ENCODE data around the gene ELK4. TPM values are rescaled to one million over a fixed set of nuclear protein-coding genes. Genes with fewer than 3 reads are reported as not detected.

The ELK4 gene
- total RNA-seq, 1 donor from 2014 or later = 71.5 TPM

- Histone ChIP-seq H3K4me3 (no peak overlapping the region), H3K36me3 (no peaks in the 10 kb centered on the region), H3K4me1 (peaks cover 3% of the 10 kb centered on the region), H3K27ac (no peak overlapping the region), H3K27me3 (no peaks in the 10 kb centered on the region), H3K9me3 (no peaks in the 10 kb centered on the region)
- ATAC-seq (no peak), DNase-seq (no peak)
- TF ChIP-seq, protein P1, sequence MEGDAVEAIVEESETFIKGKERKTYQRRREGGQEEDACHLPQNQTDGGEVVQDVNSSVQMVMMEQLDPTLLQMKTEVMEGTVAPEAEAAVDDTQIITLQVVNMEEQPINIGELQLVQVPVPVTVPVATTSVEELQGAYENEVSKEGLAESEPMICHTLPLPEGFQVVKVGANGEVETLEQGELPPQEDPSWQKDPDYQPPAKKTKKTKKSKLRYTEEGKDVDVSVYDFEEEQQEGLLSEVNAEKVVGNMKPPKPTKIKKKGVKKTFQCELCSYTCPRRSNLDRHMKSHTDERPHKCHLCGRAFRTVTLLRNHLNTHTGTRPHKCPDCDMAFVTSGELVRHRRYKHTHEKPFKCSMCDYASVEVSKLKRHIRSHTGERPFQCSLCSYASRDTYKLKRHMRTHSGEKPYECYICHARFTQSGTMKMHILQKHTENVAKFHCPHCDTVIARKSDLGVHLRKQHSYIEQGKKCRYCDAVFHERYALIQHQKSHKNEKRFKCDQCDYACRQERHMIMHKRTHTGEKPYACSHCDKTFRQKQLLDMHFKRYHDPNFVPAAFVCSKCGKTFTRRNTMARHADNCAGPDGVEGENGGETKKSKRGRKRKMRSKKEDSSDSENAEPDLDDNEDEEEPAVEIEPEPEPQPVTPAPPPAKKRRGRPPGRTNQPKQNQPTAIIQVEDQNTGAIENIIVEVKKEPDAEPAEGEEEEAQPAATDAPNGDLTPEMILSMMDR (IDR thresholded peaks at IDR 0.05) = no peak
- intact Hi-C loops (cut with DNase I) = loop anchor here (5.0 to 10.0 kb wide), 2 partner anchors 53 to 130 kb away; no protein-coding TSS in a partner anchor
These were observed 30.4 kb upstream of the ELK4 start for GRCh38 chr1:205662135-205662738.

DNA sequence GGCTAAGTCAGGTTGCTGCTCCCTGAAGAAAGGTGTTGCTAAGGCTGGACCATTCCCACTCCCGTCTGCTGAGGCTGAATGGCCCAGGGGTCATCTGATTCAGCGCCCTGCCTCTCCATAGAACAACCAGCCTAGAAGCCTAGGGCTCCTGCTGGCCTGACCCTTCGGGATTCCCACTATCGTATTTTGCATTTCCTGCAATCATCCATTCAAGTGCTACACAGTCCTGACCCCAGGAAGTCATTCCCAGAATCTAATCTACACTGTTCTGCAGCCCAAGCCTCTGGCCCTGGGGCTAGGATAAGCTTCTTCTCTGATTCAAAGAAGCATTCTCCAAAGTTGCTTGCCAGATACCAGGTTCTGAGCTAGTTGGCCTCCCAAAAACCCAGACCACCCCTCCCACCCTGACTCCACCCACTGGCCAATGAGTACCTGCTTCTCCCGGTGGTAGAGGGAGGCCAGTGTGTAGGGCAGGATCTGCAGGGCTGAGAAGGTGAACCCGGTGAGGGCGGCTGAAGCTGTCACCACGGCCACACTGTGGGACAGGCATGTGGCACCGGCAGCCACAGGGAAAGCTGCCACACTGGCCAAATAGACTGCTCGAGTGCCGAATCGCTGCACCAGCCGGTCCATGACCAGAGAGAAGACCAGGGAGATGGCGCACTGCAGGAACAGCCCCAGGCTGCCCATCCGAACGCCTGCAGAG, 29.8 kb upstream of the ELK4 start:
- intact Hi-C loops (cut with DNase I) = loop anchor here (5.0 to 10.0 kb wide), 2 partner anchors 53 to 129 kb away; no protein-coding TSS in a partner anchor
- Histone ChIP-seq H3K36me3 (no peaks in the 10 kb centered on the region), H3K4me3 (no peak overlapping the region), H3K27me3 (no peaks in the 10 kb centered on the region), H3K27ac (no peak overlapping the region), H3K4me1 (peaks cover 3% of the 10 kb centered on the region), H3K9me3 (no peaks in the 10 kb centered on the region)
- peak; percentile 51 for DNase-seq
- ATAC-seq = no peak
- TF ChIP-seq, protein P1 (IDR thresholded peaks at IDR 0.05) = no peak

GRCh38 chr1:205660361-205660760, 28.6 kb upstream of the ELK4 start:
- Histone ChIP-seq H3K27me3 (no peaks in the 10 kb centered on the region), H3K9me3 (no peaks in the 10 kb centered on the region), H3K4me1 (peaks cover 3% of the 10 kb centered on the region), H3K4me3 (no peak overlapping the region), H3K27ac (no peak overlapping the region), H3K36me3 (no peaks in the 10 kb centered on the region)
- TF ChIP-seq, protein P1 (IDR thresholded peaks at IDR 0.05) = no peak
- DNase-seq = peak; percentile 52
- ATAC-seq = no peak
- intact Hi-C loops (cut with DNase I) = loop anchor here (5.0 to 10.0 kb wide), 2 partner anchors 54 to 128 kb away; no protein-coding TSS in a partner anchor

DNA sequence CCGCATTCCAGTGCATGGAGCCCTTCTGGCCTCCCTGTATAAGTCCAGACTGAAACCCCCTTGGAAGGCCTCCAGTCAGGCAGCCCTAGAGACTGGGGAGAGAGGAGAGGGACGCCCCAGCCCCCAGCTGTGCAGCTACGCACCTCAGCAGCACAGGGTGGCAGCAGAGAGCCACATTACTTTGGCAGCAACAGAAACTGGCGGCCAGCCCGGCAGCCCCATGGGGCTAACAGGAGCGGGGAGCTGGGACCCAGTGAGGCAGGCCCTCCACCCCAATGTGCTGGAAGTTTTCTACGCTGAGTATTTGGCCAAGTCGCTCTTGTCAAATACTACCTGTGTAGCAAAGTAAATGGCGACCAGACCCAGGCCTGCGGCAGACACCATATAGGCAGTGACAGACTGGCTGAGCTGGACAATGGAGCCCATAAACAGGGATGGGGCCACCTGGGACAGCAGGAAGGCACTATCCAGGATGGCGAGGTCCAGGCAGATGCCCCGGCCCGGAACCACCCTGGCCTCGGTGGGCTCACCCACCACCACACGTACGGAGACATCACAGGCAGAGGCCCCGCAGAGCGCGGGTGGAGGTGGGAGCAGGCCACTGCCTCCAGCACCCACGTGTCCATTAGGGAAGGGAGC, 27.3 kb upstream of the ELK4 start:
- H3K27ac ChIP-seq = no peak overlapping the region
- no peak overlapping the region for H3K4me3 ChIP-seq
- H3K36me3 ChIP-seq = no peaks in the 10 kb centered on the region
- TF ChIP-seq, protein P1 (IDR thresholded peaks at IDR 0.05) = peak; percentile 91
- no peaks in the 10 kb centered on the region for H3K27me3 ChIP-seq
- no peaks in the 10 kb centered on the region for H3K9me3 ChIP-seq
- ATAC-seq (peak; percentile 89), DNase-seq (peak; percentile 89)
- intact Hi-C loops (cut with DNase I) = loop anchor here (5.0 kb wide), 1 partner anchor 67 kb away; no protein-coding TSS in a partner anchor
- H3K4me1 ChIP-seq = peaks cover 3% of the 10 kb centered on the region

DNA sequence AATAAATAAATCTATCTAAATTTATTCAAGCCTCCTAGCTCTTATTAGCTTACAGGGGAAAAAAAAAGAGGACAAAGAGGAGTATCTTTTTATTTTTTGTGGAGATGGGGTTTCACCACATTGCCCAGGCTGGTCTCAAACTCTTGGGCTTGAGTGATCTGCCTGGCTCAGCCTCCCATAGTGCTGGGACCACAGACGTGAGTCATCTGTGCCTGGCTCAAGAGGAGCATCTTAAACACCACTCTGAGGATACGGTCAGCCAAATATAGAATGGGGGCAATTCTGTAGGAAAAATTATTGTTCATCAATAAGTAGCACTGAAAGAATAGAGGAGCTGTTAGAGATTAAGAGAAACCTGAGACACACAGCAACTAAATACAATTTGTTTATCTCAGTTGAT, 24.4 kb upstream of the ELK4 start:
- Histone ChIP-seq H3K36me3 (no peaks in the 10 kb centered on the region), H3K9me3 (no peaks in the 10 kb centered on the region), H3K4me3 (no peak overlapping the region), H3K27ac (no peak overlapping the region), H3K27me3 (no peaks in the 10 kb centered on the region), H3K4me1 (peaks cover 3% of the 10 kb centered on the region)
- TF ChIP-seq, protein P1 (IDR thresholded peaks at IDR 0.05) = no peak
- no peak for ATAC-seq
- intact Hi-C loops (cut with DNase I) = loop anchor here (5.0 kb wide), 1 partner anchor 64 kb away; no protein-coding TSS in a partner anchor
- DNase-seq = no peak
